GM21529 (cell line): Measurements from ENCODE around the gene XPC.
A peak's percentile ranks its signal among the peaks of the same experiment; 100 is the strongest.
"Not testable (repeated sequence)": the region's sequence is repeated elsewhere in the genome, so short reads cannot be mapped to it uniquely, and the experiment has no call there.

Experiments
- ATAC-seq: cut with Tn5 transposase; IDR thresholded peaks from one replicate; pipeline ENCODE4 v1.9.1; 2021; ENCODE audit not compliant: unreplicated experiment

XPC gene

DNA sequence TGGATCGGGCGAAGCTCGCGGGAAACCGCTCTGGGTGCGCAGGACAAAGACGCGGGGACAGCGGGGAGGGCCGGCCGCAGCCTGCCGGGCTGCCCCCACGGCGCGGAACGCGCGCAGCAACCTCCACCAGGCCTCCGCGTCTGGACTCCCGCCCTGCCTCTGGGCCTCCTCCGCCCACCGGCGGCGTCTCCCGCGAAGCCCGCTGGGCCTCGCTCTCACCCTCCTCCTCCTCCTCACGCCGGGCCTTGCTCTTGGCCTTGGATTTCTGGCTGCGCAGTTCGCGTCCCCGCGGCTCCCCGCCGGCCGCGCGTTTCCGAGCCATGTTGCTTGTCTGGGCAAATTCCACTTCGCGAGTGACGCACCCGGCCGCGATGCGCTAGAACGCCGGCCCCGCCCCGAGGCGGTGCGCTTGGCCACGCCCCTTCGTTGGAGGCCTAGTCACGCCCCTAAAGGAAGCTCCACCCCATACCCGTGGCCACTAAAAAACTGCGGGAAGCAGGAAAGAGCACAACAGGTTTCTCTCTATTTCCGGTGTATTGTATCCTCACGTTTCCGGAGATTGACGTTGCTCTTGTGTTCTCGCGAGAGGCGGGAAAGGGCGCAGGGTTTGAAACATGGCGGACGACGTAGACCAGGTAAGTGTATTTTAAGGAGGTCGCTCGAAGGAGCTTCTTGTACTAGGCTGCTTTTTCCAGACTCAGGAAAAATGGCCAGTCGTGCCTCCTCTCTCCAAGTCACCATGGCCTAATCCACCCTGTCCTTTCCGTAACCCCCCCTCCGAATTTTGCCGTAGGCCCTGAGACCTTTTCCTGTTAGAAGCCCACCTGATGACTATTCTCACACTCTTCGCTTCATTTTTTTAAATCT, at the start of gene XPC, which contains the start of gene LSM3:
TSS of gene XPC (minus strand) at position 355 of the 867 bp plus-strand sequence. CDS start at position 322, 33 bp downstream.
TSS of gene LSM3 (plus strand) at position 571 of the 867 bp plus-strand sequence. CDS start at position 615, 44 bp downstream.
- peak; percentile 93 for ATAC-seq

DNA sequence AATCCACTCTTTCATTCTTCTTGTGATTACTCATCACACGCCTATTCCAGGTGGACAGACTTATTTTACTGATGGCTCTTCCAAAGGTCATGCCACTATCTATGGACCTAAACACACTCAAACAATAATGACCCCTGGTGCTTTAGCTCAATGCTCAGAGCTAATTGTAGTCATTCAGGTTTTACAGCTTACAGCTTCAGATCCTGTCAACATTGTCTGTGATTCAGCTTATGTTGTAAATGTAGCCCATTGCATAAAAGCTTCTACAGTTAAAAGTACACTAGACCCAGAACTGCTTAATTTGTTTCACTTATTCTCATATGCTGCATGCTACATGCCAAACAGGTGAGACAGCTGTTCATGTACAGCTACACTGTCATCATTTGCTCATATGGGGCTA, 49.5 kb upstream of the XPC start:
- ATAC-seq, result no peak

DNA sequence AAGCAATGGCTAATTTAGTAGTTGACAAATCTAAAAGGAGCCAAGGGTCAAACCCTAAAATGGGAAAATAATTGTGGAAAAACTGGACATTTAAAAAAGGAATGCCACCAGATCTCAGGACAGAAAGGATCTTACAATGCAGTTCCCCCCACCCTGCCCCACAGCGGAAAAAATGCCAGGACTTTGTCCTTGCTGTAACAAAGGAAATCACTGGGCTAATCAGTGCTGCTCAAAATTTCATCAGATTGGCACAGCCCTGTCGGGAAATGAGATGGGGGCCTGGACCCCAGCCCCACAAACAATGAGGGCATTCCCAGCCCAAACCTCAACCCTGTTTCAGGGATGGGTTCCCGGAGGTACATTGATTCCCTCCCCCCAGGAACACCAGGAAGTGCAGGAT, 48.0 kb upstream of the XPC start:
- ATAC-seq, result not testable (repeated sequence)

DNA sequence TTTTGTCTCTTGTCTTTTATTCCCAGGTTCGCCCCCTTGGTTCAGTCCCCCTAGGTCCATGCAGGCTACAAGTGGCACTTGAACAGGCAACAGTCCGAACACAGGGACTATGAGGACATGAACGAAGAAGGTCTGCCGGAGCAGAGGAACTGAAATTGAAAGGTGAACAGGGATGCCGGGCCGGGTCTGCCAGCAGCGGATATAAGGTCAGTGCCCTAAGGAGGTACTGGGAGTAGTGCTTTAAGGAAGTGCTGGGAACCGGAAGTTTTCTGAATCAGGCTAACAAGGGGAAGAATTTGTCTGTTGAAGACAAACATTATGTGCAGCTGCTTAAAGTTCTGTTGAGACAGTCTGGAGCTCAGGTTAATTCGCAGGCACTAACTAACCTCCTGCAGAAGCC, 47.0 kb upstream of the XPC start:
- ATAC-seq, result no peak

DNA sequence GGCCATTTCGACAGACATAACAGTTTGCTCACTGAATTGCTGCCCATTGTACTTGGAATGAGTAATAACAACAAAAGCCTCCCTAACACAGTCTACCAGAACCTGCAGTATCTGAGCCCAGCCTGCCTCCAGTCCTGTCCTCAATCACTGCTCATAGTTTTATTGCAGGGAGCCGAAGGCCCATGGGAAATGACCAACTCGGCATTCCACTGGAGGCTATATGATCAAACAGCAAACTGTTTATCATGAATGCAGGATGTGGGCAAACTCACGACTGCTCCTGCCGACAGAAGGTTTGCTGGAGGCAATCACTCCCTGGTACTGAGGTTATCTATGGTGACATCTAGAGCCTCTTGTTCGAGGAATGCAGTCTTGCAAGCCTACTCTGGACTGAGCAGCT, 46.5 kb upstream of the XPC start:
- no peak for ATAC-seq

DNA sequence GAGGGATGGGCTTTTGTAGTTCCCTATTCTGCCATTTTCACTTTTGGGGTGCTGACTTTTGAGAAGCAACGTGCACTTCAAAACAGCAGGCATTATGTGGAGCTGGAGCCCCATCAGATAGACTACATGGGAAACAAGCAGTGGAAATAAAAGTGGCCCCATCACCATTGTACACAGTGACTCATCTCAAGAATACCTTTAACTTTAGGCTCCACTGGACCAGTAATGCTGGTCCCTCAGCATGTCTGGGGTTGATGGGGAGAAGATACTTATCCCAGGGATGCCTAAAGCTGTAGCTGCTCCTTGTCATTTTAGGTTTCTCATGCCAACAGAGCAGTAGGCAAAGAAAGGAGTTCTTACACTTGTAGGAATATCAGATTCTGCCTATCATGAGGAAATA, 45.2 kb upstream of the XPC start:
- ATAC-seq, result no peak

DNA sequence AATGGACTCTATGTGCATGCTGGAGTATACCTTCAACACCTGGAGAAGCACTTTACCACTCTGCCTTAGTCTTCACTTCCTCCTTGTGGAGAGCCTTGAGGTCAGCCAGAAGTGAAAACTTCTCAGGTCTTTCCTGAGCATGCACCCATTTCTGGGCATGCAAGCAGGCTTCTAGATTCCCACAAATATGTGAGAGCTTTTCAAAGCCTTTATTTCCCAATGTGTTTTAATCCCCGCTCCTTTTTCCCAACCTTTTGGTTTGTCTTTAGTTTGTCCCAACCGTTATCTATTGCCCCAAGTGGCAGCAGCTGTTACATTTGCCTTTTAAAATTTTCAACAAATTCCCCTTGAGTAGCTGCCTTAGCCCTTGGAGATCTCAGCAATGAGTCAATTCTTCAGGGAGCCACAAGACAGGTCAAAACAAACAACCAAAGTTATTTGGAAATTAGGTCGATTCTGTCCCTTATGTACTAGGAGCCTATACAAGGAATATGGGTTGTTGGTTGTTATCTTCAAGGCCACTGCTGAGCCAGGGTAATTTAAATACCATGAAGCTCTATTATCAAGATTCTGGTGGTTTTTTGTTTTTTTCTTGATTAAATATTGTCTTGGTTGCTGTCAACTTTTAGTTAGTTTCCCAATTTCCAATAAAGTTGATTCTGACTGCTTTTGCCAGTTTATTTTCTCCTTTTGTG, 44.6 kb upstream of the XPC start:
- ATAC-seq, result no peak

DNA sequence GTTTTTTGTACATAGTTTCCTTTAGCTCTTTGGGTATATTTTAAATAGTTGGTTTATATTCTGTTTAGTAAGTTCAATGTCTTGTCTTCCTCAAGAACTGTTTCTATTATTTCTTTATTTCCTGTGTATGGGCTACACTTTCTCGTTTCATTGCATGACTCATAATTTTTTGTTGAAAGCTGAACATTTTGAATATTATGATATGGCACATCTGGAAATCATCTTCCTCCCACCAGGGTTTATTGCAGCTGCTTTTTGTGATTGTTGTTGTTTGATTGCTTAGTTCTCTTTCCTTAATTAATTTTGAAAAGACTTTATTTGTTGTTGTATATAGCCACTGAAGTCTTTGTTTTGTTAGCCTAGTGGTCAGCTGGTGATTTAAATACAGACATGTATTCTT, 44.1 kb upstream of the XPC start:
- ATAC-seq, result no peak

DNA sequence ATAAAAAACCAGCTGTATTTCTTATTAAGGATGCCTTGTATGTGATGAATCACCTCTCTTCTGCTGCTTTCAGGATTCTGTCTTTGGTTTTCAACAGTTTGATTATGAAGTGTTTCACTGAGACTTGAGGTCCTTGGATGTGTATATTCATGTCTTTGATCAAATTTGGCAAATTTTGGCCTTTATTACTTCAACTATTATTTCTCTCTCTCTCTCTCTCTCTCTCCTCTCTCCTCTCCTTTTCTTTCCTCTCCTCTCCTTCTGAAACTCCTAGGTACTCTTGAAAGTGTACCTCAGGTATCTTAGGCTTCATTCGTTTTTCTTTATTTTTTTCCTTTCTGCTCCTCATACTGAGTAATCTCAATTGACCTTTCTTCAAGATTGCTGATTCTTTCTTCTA, 43.5 kb upstream of the XPC start:
- ATAC-seq, result no peak

DNA sequence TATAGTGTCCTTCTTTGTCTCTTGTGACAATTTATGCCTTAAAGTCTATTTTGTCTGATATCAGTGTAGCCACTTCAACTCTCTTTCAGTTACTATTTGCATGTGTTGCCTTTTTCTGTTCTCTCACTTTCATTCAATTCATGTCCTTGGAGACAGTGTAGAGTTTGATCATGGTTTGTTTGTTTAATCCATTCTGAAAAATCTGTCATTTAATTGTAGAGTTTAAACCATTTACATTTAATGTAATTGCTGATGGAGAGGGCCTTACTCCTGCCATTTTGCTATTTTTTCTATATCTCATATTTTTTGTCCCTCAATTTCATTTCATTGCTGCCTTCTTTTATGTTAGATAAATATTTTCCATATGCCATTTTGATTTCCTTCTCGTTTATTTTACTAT, 42.5 kb upstream of the XPC start:
- no peak for ATAC-seq

DNA sequence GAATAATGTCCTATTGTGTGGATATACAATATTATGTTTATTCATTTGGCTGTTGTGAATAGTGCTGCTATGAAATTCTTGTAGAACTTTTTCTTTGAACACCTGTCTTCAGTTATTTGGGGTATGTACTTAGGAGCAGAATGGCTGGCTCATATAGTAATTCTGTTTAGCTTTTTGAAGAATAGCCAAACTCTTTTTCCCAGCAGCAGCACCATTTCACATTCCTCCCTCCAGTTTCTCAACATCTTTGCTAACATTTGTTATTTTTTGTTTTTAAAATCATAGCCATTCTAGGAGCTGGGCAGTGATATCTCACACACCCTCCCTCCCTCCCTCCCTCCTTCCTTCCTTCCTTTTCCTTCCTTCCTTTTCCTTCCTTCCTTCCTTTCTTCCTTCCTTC, 40.0 kb upstream of the XPC start:
- ATAC-seq, result no peak

DNA sequence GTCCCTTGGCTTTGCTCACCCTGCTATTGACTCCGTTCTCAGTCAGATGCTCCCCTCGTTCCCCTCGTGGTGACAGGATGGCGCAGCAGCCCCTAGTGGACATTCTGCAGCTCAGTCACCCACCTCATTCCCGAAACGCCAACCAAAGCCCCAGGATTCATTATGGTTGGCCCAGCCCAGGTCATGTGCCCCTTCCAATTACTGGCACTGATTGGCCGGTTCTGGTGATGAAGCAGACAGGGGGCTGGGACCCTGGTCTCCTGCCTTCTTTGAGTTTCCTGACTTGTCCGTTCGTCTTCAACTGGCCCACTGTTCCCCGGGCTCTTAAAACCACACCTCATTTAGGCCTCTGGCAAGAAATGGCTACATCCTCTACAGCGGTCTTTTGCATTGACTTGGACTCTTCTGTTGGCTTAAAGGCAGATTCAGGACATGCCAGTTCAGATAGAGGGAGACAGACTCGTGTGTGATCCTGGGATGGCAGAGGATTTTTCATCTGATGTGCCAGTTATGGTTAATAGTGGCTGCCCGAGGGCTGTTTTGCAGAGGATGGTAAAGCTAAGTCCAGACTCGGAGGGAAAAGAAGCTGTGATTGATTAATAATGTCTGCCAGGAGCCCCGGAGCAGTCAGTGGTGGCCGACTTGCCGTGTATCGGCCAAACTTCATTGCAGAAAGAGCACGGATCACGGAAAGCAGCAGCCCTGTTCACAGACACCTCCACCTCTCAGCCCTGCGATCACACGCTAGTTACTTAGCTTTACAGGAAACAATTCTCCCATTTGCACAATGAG, 38.1 kb upstream of the XPC start:
- no peak for ATAC-seq

DNA sequence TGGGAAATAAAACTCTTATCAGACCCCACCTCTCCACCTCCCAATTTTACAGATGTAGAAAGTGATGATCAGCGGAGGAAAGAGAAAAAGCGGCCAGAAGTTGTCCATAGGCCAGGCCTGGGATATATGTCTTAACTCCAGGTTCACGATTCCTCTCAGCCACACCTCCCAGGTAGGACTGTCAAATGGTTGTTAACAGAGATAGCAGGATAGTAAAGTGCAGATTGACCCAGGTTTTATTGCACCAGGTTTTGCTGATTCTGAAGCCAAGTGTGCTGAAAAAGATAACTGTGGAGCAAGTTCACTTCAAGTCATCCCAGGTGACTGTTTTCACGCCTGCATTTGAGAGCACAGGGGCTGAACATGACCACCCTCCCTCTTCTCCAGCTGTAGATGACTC, 36.4 kb upstream of the XPC start:
- ATAC-seq, result no peak

DNA sequence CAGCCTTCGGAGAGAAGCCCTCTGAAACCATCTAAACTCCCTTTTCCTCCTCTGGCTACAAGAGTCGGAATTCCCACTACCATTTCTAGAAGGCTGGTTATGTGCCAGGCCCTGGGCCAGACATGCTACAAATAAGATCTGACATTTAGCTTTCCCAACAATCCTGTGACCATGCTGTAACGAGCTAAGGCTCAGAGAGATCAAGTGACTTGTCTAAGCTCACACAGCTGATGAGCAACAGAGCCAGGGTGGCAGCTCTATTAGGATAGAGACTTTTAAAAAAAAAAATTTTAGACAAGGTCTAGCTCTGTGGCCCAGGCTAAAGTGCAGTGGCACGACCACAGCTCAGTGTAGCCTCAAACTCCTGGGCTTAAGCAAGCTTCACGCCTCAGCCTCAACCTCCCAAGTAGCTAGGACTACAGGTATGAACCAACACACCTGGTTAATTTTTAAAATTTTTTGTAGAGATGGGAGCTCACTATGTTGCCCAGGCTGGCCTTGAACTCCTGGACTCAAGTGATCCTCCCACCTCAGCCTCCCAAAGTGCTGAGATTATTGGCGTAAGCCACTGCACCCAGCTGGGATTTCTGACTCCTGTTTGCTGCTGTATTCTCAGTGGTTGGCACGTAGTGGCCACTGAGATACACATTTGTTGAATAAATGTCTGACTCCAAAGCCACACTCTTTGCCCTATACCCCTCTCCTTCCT, 34.8 kb upstream of the XPC start:
- no peak for ATAC-seq

DNA sequence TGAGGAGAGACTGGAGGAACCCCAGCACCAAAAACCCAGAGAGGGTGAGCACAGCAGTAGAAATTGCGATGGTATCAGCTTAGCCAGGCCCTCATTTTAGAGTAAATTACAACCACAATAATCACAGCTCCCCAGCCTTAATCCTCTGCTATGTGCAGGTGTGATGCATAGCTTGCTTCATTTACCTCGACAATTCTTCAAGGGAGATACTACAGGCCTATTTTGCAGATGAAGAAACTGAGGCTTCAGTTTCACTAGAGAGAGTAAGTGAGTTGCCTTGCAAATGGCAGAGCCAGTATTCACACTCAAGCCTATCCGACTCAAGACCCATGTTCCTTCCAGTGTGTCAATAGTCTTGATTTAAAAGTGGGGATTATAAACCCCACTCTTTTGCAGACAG, 33.6 kb upstream of the XPC start:
- no peak for ATAC-seq

DNA sequence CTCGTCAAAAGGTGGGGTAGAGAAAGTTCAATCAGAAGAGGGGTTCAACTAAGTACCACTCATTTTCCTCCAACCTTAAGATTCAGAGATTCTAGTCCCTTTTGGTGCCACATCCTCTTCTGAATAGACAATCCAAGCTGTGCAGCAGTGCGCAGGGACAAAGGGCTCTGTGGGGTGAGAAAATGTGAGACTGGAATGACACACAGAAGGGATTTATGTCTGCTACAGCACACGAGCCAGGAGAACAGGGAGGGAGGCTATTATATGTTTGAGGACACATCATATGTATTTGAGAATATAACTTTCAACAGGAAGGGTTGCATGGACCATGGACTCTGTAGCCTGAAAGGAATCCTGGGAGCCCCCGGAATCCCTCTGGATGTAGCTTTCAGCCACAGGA, 33.2 kb upstream of the XPC start:
- ATAC-seq, result no peak

DNA sequence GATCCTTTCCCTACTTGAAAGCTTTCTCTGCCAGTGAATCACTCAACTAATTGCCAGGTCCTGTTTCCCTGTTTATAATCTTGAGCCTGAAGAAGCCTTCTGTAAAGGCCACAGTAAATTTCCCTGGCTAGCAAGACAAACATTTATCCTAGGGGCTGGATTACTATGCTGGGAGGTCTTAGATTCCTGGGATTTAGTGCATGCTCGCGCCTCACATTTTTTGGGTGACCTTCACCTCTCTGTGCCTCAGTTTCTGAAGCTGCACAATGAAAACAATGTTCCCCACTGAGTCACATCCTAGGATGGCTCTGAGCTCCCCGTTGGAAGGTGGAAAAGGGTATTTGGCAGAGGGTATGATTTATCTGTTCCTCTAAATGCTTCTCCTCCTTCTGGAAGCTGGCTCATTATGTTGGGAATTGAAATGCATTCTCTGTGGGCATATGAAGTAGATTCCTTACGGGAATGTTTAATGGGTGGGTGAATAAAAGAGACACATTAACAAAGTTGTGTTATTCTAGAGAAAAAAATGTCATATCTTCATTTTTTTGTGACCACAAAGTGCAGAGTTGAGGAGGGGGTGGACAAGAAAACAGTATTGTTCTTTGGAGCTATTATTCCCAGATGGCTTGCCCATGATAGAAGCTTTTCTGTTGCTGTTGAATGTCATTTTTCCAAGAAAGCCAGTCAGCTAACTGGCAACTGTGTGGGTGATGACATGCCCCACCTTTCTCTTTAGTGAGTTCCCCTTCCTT, 32.6 kb upstream of the XPC start:
- ATAC-seq, result no peak

DNA sequence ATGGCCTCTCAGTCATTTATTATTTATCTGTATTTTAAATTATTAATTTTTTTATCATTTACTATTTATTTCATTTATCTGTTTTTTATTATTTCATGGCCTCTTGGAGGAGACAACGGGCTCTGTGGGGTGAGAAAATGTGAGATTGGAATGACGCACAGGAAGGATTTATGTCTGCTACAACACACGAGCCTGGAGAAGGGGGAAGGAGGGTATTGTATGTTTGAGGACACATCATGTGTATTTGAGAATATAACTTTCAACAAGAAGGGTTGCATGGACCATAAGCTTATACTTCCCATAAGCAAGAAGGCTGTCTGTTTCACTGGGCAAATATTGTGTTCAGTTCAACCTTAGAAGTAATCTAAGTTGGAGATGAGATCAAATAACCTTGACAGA, 31.9 kb upstream of the XPC start:
- no peak for ATAC-seq

DNA sequence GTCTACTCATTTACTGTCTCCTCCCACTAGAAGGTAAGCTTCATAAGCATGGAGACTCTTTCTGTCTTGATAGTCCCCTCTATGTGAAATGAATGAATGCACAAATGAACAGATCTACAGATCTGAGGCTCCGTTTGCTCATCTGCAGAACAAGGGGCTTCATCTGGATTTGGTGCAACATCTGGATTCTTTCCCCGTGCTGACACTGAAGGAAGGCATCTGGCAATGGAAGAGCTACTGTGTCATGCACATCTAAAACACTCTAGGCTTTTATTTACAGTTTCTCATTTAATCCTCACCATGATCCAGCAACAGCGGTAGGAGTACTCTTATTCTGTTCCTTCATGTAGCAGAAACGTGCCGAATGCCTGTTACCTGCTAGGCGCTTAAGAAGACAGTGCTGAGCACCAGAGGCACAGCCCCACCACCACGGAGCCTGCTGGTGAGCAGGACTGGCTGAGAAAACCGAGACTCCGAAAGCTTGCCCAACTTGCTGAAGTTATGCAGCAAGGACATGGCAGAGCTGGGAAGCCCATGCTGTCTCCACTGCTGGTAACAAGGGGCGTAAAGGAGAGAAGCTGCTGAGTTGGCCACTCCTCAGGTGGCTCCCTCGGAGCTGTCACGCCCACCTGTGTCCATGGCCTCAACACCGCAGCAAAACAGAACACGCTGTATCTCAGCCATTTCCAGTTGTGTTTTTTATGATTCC, 31.3 kb upstream of the XPC start:
- ATAC-seq, result no peak

DNA sequence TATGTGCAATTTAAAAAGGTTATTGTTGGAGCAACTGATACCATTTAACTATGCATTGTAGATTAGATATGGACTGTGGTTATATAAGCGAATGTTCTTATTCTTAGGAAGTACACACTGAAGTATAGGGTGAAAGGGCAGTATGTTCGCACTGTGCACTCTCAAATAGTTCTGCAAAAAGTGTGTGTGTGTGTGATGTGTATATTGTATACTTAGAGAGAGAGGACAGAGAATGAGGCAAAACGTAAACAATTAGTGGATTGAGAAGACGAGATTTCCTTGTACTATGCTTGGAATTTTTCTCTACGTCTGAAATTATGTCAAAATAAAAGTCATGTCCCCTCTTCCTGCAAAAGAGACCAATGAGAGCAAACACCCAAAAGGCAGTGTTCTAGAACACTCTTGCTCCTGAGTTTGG, 30.6 kb upstream of the XPC start:
- no peak for ATAC-seq
